Mesendoderm (in vitro differentiated cells): Measurements from ENCODE around the gene BLVRB. TPM values are rescaled to one million over a fixed set of nuclear protein-coding genes. Genes with fewer than 3 reads are reported as not detected.

Source experiments
- DNase-seq: peaks from one replicate; pipeline ENCODE4 v3.0.0; 2013
- H2AK5ac ChIP-seq: 2 replicates; pipeline ENCODE4 v1.6.1; 2013; ENCODE audit warnings: low read length, inconsistent platforms
- H2BK120ac ChIP-seq: 2 replicates; pipeline ENCODE4 v1.6.1; 2013; ENCODE audit warnings: low read depth, mild to moderate bottlenecking, low read length, moderate library complexity, mixed read lengths
- H2BK15ac ChIP-seq: replicated peaks from 2 replicates; pipeline ENCODE4 v1.6.1; 2013; ENCODE audit warnings: low read depth, mild to moderate bottlenecking, moderate library complexity
- H2BK5ac ChIP-seq: 2 replicates; pipeline ENCODE4 v1.6.1; 2013; ENCODE audit warnings: low read length, inconsistent platforms
- H3K18ac ChIP-seq: 2 replicates; pipeline ENCODE4 v1.6.1; 2013; ENCODE audit warnings: mild to moderate bottlenecking, low read length, mixed read lengths
- H3K23ac ChIP-seq: one replicate; pipeline ENCODE4 v1.6.1; 2013; ENCODE audit warnings: low read length
- H3K27ac ChIP-seq: 2 replicates; pipeline ENCODE4 v1.5.1; 2013; ENCODE audit warnings: low read depth, mild to moderate bottlenecking, inconsistent platforms, low read length, moderate library complexity
- H3K27me3 ChIP-seq: 2 replicates; pipeline ENCODE4 v1.6.1; 2013; ENCODE audit warnings: low read length, control low read depth, mild to moderate bottlenecking, inconsistent platforms; ENCODE audit not compliant: insufficient read depth, poor library complexity
- H3K36me3 ChIP-seq: 2 replicates; pipeline ENCODE4 v1.6.1; 2013; ENCODE audit warnings: low read length, inconsistent platforms; ENCODE audit not compliant: control insufficient read depth, insufficient read depth
- H3K4ac ChIP-seq: one replicate; pipeline ENCODE4 v1.6.1; 2013; ENCODE audit warnings: low read depth, mild to moderate bottlenecking, low read length, moderate library complexity
- H3K4me1 ChIP-seq: 2 replicates; pipeline ENCODE4 v1.6.1; 2013; ENCODE audit warnings: low read depth, low read length, inconsistent platforms; ENCODE audit not compliant: control insufficient read depth
- H3K4me2 ChIP-seq: 2 replicates; pipeline ENCODE4 v1.6.1; 2013; ENCODE audit warnings: low read length
- H3K4me3 ChIP-seq: 2 replicates; pipeline ENCODE4 v1.5.1; 2013; ENCODE audit warnings: mild to moderate bottlenecking, low read length
- H3K56ac ChIP-seq: one replicate; pipeline ENCODE4 v1.6.1; 2013; ENCODE audit warnings: low read length
- H3K79me1 ChIP-seq: 2 replicates; pipeline ENCODE4 v1.6.1; 2013; ENCODE audit warnings: low read length, inconsistent platforms
- H3K79me2 ChIP-seq: 2 replicates; pipeline ENCODE4 v1.6.1; 2013; ENCODE audit warnings: mild to moderate bottlenecking, low read length; ENCODE audit not compliant: control insufficient read depth, insufficient read depth
- H3K9ac ChIP-seq: 2 replicates; pipeline ENCODE4 v1.6.1; 2013; ENCODE audit warnings: low read length, inconsistent platforms
- H4K5ac ChIP-seq: one replicate; pipeline ENCODE4 v1.6.1; 2013; ENCODE audit warnings: low read length
- H4K8ac ChIP-seq: one replicate; pipeline ENCODE4 v1.6.1; 2013; ENCODE audit warnings: low read depth, mild to moderate bottlenecking, control low read depth, low read length, moderate library complexity
- WGBS: extraction: QIAGEN DNeasy Blood & Tissue Kit; methylation state at CpG from one replicate; pipeline ENCODE4 v1.1.7; 2013; ENCODE audit warnings: low lambda C conversion rate, missing lambda C conversion rate; ENCODE audit not compliant: insufficient coverage; ENCODE audit errors: extremely low coverage; 5-methylcytosine and 5-hydroxymethylcytosine counted together
- small RNA-seq: library from polyadenylated mRNA; stranded (forward); fragments of <200 nt; extraction: miRNeasy Mini kit (QIAGEN cat#:217004); gene quantifications from one replicate; pipeline ENCODE3, GENCODE V24; 2013; ENCODE audit not compliant: insufficient read depth

Gene BLVRB

DNA sequence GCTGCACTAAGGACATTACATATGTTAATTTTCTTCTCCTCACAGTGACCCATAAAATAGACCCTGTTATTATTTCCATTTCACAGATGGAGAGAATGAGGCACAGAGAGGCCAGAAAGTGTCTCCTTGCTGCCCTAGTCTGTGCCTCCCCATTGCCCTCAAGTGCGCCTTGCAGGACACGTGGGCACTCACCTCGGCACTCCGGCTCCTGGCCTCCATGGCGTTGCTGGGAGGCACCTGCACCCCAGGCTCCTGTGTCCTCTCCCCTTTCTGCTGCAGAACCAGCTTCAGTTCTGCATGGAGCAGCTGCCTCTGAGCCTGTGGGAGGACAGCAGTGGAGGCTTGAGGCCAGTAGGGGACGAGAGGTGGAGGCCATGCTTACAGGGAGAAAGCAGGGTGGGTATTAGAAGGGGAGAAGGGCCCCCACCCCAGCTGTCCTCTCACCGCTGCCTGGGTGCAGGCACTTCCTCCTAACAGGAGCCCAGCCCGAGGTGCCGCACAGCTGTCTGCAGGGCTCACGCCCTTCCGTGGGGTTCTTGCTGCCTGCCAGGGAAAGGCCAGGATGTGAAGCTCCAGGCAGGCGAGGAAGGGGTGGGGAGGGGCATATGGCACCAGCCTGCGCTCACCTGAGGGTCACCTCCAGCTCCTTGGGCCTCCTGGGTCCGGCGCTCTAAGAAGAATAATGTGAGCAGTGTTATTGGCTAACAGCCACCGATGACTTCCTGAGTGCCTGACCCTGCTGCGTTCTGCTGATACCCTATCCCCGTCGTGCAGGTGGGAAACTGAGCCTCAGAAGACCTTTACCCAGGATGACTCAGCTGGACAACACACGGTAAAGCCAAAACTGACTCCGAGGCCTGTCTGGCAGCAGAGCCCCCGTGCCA is 57.6 kb downstream of the BLVRB start:
- no peak overlapping the region for H3K56ac ChIP-seq
- H4K5ac ChIP-seq: no peak overlapping the region
- DNase-seq: no peak
- no peak overlapping the region for H3K4me2 ChIP-seq
- no peaks in the 10 kb centered on the region for H3K27me3 ChIP-seq
- no peak overlapping the region for H2BK120ac ChIP-seq
- H2BK5ac ChIP-seq: no peak overlapping the region
- H4K8ac ChIP-seq: no peak overlapping the region
- H2BK15ac ChIP-seq: no peak overlapping the region
- H3K79me2 ChIP-seq: no peaks in the 10 kb centered on the region
- no peak overlapping the region for H3K23ac ChIP-seq
- no peak overlapping the region for H3K4ac ChIP-seq
- no peaks in the 10 kb centered on the region for H3K4me1 ChIP-seq
- no peak overlapping the region for H3K9ac ChIP-seq
- H3K4me3 ChIP-seq: no peak overlapping the region
- no CpG with 5 or more reads among the region's 22 CpGs for WGBS
- no peak overlapping the region for H3K18ac ChIP-seq
- no peak overlapping the region for H3K27ac ChIP-seq
- H3K79me1 ChIP-seq: no peaks in the 10 kb centered on the region
- H3K36me3 ChIP-seq: no peaks in the 10 kb centered on the region
- H2AK5ac ChIP-seq: no peak overlapping the region

DNA sequence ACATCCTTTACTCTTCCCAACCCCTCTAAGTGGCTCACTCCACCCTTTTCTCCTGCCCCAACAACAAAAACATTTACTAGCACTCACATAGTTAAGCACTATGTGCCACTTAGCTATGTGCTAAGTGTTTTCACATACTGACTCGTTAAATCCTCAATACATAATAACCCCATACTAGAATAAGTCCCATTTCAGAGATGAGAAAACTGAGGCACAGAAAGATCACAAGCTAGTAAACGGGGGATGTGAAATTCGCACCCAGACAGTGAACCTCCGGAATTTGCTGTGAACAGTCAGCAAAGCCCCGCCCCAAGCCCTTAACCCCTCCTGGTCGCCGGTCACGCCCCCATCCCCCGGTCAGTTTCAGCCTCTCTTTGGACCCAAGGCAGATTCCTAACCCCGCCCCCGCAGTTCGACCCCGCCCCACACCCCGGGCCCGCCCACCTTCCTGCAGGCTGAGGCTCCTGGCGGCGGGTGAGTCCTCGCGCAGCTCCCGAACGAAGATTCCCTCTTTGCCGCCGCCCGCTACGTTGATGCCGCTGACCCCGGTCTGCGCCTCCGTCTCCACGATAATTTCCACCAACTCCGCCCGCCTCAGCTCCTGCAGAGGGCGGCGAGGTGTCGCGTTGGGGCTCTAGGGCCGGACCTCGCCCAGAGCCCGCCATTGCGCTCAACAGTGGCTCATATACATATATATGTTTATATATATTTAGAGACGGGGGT is 62.1 kb downstream of the BLVRB start:
- peak overlapping the region; percentile 58 for H3K27ac ChIP-seq
- DNase-seq: peak; percentile 97

DNA sequence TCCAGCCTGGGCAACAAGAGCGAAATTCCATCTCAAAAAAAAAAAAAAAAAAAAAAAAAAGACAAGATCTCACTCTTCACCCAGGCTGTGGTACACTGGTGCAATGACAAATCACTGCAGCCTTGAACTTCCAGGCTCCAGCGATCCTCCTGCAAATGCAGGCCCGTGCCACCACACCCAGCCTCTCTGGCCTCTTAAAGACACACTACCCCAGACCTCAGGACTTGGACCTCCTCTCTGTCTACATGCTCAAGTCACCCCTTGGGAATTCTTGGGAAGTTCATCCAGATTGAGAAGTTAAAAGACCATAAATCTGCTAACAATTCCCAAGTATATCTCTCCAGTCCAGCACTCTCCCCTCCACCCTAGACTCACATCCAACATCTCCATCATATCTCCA is 65.0 kb downstream of the BLVRB start:
- no CpG with 5 or more reads among the region's 3 CpGs for WGBS
- no peak overlapping the region for H2BK15ac ChIP-seq
- H3K79me1 ChIP-seq: no peaks in the 10 kb centered on the region
- no peak for DNase-seq
- no peak overlapping the region for H3K4me2 ChIP-seq
- H3K9ac ChIP-seq: no peak overlapping the region
- no peak overlapping the region for H3K56ac ChIP-seq
- no peaks in the 10 kb centered on the region for H3K4me1 ChIP-seq
- H2BK120ac ChIP-seq: no peak overlapping the region
- H3K23ac ChIP-seq: no peak overlapping the region
- H3K27me3 ChIP-seq: no peaks in the 10 kb centered on the region
- no peaks in the 10 kb centered on the region for H3K79me2 ChIP-seq
- H3K27ac ChIP-seq: no peak overlapping the region
- H4K5ac ChIP-seq: no peak overlapping the region
- H2BK5ac ChIP-seq: no peak overlapping the region
- no peak overlapping the region for H2AK5ac ChIP-seq
- no peaks in the 10 kb centered on the region for H3K36me3 ChIP-seq
- H3K18ac ChIP-seq: no peak overlapping the region
- no peak overlapping the region for H3K4me3 ChIP-seq
- H4K8ac ChIP-seq: no peak overlapping the region
- no peak overlapping the region for H3K4ac ChIP-seq

More for the DNA sequence above, 62.1 kb downstream of the BLVRB start:
- Histone ChIP-seq H2BK15ac (no peak overlapping the region), H3K4ac (peak overlapping the region; percentile 62), H3K4me3 (peak overlapping the region; percentile 54), H2AK5ac (no peak overlapping the region), H2BK120ac (no peak overlapping the region), H3K79me1 (no peaks in the 10 kb centered on the region), H3K56ac (peak overlapping the region; percentile 89), H2BK5ac (no peak overlapping the region), H3K23ac (no peak overlapping the region), H3K36me3 (no peaks in the 10 kb centered on the region), H3K79me2 (no peaks in the 10 kb centered on the region), H4K5ac (no peak overlapping the region), H3K18ac (peak overlapping the region; percentile 82), H3K9ac (peak overlapping the region; percentile 83), H3K4me2 (peak overlapping the region; percentile 91), H4K8ac (no peak overlapping the region), H3K4me1 (no peaks in the 10 kb centered on the region), H3K27me3 (no peaks in the 10 kb centered on the region)
- WGBS: no CpG with 5 or more reads among the region's 41 CpGs

DNA sequence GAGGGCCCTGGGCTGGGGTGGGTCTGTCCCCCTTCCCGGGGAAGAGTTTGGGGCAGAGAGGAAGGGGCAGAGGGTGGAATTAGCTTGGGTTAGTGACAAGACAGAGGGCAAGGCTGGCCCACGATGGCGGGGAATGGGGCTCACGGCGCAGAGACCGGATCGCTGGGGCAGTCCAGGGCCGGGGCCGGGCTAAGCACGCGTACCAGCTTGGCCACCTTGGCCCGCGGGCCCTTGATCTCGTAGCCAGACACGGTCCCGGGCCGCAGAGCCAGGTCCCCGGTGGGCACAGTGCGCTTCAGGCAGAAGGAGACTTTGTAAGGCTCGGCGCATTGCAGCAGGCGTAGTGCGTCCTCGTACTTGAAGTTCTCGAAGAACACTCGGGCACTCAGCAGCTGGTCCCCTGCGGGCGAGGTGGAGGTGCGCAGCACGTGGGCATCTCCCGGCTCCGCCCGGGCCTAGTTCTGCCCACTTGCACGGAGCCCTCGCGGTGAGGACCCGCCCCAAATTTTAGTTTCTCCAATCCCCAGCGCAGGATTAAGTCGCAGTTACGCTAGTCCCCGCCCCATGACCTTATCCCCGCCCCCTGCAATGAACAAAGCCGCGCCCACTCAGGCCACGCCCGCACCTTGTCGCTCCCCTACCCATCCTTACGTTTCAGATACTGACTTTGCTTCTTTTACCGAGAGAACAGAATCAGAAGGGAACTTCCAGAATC is 67.0 kb downstream of the BLVRB start:
- no peak overlapping the region for H3K9ac ChIP-seq
- H3K56ac ChIP-seq: peak overlapping the region; percentile 67
- H3K36me3 ChIP-seq: no peaks in the 10 kb centered on the region
- no peaks in the 10 kb centered on the region for H3K79me1 ChIP-seq
- WGBS: no CpG with 5 or more reads among the region's 49 CpGs
- H3K4ac ChIP-seq: no peak overlapping the region
- H2BK5ac ChIP-seq: no peak overlapping the region
- H3K18ac ChIP-seq: no peak overlapping the region
- no peaks in the 10 kb centered on the region for H3K27me3 ChIP-seq
- no peak overlapping the region for H4K8ac ChIP-seq
- H2BK15ac ChIP-seq: no peak overlapping the region
- H2BK120ac ChIP-seq: no peak overlapping the region
- peak overlapping the region; percentile 11 for H3K4me2 ChIP-seq
- no peak overlapping the region for H3K23ac ChIP-seq
- H3K79me2 ChIP-seq: no peaks in the 10 kb centered on the region
- peak; percentile 89 for DNase-seq
- no peak overlapping the region for H3K27ac ChIP-seq
- H4K5ac ChIP-seq: no peak overlapping the region
- no peaks in the 10 kb centered on the region for H3K4me1 ChIP-seq
- no peak overlapping the region for H2AK5ac ChIP-seq
- H3K4me3 ChIP-seq: no peak overlapping the region

Small RNA genes lying within 50 kb of the gene (small RNA-seq; reads per million reads assigned to genes)
- not detected for gene RF00017
